ENCODE results near the gene LEF1.

DNA sequence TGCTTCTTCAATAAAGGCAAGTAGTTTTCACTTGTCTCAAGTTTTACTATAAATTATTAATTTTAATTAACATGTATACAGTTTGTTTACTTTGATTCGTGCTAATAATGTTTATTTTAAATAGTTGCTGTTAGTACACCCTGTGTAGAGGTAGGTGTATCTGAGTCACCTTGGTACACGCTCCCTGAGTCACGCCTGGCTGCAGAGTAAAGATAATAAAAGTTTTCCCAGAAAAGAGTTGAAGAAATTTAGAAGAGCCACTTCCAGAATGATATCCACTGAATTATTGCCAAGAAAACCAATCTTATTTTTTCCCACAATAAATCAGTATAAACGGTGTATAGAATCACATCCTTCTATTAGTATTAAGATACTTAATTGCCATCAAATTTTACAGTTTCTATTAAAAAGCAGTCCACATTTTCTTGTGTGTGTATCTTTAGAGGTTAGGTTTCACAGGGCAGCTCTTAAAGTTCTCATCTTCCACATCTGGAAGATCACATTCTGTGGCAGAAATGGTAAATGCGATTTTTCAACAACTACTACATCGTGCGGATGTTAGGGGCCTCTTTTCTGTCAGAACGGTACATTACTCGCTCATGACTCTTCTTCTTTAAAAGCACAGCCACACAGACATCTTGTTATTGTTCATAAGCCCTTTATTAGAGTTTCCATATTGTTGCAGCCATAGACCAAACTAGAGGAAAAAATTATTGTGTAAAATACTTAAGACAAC, 123.6 kb downstream of the LEF1 start:
- TF ChIP-seq, protein P1, sequence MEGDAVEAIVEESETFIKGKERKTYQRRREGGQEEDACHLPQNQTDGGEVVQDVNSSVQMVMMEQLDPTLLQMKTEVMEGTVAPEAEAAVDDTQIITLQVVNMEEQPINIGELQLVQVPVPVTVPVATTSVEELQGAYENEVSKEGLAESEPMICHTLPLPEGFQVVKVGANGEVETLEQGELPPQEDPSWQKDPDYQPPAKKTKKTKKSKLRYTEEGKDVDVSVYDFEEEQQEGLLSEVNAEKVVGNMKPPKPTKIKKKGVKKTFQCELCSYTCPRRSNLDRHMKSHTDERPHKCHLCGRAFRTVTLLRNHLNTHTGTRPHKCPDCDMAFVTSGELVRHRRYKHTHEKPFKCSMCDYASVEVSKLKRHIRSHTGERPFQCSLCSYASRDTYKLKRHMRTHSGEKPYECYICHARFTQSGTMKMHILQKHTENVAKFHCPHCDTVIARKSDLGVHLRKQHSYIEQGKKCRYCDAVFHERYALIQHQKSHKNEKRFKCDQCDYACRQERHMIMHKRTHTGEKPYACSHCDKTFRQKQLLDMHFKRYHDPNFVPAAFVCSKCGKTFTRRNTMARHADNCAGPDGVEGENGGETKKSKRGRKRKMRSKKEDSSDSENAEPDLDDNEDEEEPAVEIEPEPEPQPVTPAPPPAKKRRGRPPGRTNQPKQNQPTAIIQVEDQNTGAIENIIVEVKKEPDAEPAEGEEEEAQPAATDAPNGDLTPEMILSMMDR (IDR thresholded peaks at IDR 0.05): no peak
- no peak for TF ChIP-seq POLR2A (IDR thresholded peaks at IDR 0.05)

Measured in heart left ventricle (tissue), 13 donors.